Erythroblast (primary cell): ENCODE measurements around the gene WIF1.

Experiments used
- GATA1 ChIP-seq: IDR thresholded peaks from 2 replicates; pipeline ENCODE4 v1.6.1; 2011; ENCODE audit warnings: low read depth, mild to moderate bottlenecking, control low read depth, low read length, moderate library complexity
- POLR2A ChIP-seq: IDR thresholded peaks from 2 replicates; pipeline ENCODE4 v1.6.1; 2011; ENCODE audit warnings: mild to moderate bottlenecking, low read length

DNA sequence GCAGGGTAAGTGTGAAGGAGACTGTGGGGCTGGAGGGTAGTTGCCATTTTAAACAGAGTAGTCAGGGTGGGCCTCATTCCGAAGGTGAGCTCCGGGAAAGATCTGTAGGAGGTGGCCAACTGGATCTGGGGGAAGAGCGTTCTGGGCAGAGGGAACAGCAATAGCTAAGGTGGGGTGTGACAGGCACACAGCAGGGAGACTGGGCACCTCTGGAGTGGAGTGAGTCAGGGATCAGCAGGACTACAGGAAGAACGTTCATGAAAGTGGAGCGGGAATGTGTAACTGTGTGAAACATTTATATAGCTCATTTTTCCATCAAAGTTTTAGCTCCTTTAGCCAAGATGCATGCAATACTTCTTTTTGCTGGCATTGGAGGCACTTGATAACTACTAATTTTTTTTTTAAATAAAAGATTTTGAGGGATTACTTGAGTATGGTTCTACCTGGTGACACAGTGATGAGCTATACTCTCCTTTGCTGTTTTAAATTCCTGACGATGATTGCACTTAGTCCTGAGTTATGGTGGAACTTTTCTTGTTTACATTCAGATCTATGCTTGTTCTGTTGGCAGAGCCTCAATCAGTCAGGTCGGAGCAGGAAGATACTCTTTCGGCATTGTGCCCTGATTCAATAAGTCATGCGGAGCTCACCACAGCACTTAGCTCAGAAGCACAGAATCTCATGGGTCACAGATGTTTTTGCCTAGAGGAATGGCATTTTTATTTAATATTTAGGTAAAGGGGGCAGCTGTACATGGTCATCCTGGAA, 106.4 kb downstream of the WIF1 start:
- TF ChIP-seq POLR2A: no peak
- TF ChIP-seq GATA1: no peak
